GM12874 (cell line): ENCODE data around the gene FOSL2.

Experiments used
- CTCF ChIP-seq: IDR thresholded peaks from 2 replicates; pipeline ENCODE4 v1.5.1; 2011; ENCODE audit warnings: low read depth, mild to moderate bottlenecking, control low read depth, low read length, moderate library complexity; ENCODE audit not compliant: insufficient read depth

FOSL2 gene

GRCh38 chr2:28447943-28448792 lies 55.5 kb downstream of the FOSL2 start:
- TF ChIP-seq CTCF: no peak

- no peak for TF ChIP-seq CTCF
These were observed 56.1 kb downstream of the FOSL2 start for GRCh38 chr2:28448793-28449100.

GRCh38 chr2:28449126-28449487 lies 56.4 kb downstream of the FOSL2 start:
- no peak for TF ChIP-seq CTCF

GRCh38 chr2:28449488-28450395 lies 57.1 kb downstream of the FOSL2 start:
- no peak for TF ChIP-seq CTCF

GRCh38 chr2:28450901-28451565 lies 58.4 kb downstream of the FOSL2 start:
- TF ChIP-seq CTCF: no peak

- TF ChIP-seq CTCF: no peak
These were observed 59.3 kb downstream of the FOSL2 start for GRCh38 chr2:28451793-28452533.

- peak; percentile 93 for TF ChIP-seq CTCF
These were observed 60.0 kb downstream of the FOSL2 start for GRCh38 chr2:28452534-28453081.
